ENCODE results near the gene UPF1.
"Not testable (repeated sequence)": the region's sequence is repeated elsewhere in the genome, so short reads cannot be mapped to it uniquely, and the experiment has no call there.

Gene UPF1

GRCh38 chr19:18901491-18901890 lies 69.7 kb downstream of the UPF1 start:
- no peak for DNase-seq

DNA sequence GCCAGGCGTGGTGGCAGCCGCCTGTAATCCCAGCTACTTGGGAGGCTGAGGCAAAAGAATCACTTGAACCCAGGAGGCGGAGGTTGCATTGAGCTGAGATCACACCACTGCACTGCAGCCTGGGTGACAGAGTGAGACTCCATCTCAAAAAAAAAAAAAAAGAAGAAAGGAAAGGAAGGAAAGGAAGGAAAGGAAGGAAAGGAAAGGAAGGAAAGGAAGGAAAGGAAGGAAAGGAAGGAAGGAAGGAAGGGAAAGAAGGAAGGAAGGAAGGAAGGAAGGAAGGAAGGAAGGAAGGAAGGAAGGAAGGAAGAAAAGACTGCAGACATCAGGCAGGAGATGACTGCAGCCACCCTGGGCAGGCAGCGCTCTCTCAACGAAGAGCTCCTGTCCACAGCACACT lies 70.8 kb downstream of the UPF1 start:
- DNase-seq: not testable (repeated sequence)

GRCh38 chr19:18903156-18904037 lies 71.6 kb downstream of the UPF1 start:
- no peak for DNase-seq

DNA sequence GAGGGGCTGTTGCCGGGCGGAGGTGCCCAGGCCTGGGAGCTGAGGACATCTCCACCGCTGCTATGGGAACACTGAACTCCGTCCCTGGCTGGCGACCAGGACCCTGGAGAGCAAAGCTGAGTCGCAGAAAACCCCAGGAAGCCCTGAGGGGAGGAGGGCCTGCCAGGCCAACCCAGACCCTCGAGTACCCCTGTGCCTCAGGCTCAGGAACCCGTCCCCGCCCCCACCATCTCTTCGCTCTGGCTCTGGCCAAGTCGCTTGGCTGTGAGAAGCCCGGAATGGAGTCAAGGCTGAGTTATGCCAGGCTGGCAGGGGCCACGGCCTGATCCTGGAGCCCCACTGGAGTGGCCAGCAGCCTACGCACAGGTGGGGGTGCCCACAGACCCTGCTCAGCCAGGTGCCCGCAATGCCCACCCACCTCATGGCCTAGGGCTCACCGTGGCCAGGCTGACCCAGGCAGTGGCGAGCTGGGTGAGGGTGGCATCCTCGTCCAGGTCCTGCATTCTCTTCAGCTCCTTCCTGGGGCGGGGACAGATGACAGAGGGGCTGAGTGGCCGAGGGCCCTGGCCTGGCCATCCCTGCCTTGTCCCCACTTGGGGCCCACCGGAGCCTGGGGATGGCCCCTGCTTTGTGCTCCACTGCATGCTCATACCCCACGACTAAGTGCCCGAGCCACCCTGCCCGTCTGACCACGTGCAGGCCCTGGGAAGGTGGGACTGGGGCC lies 72.7 kb downstream of the UPF1 start:
- no peak for DNase-seq

DNA sequence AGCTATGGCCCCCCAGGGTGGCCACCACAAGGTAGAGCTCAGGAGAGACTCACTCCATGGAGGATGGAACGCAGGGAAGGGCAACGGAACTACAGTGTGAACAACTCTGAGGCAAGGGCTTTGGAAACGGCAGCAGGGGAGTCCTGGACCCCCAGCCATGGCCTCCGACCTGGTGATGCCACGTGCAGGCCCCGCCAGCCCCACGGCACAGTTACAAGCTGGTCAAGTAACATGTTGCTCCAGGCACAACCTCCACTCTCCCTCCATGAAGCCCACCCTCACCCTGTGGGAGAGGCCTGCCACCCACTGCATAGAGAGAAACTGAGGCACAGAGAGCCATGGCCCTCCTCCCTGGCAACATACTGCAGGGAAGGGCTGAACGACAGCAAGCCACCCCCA lies 73.3 kb downstream of the UPF1 start:
- no peak for DNase-seq

DNA sequence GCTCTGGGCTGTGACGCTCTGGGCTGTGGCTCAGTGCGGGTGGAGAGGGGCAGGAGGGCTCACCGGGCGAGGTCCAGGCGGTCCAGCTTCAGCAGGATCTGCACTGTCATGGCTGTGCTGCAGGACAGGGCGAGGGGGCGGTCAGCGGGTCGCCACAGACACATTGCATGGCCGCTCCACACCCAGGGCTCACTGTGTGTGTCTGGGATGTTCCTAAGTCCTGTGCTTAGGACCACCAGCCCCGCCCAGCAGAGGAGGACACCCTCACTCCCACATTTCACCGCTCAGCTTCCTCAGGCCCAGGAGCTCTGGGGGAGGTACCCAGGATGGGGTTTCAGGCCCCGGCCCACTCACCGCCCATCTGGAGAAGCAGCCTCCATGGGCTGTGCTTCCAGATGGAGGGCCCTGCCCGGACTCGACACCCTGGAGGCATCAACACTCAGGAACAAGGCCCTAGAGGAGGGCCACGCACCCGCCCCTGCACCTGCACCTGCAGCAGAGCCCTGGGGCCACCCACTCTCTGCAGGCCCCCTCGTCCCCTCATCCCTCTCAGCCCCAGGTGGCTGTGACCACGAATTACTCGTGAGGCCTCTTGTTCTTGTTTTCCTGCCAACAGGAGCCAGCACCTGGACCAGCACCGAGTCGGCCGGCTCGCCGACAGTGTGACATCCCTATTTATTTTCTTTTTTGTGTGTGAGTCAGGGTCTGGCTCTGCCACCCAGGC lies 73.9 kb downstream of the UPF1 start:
- no peak for DNase-seq

- no peak for DNase-seq
Observed at GRCh38 chr19:18906605-18907519, 75.1 kb downstream of the UPF1 start.

DNA sequence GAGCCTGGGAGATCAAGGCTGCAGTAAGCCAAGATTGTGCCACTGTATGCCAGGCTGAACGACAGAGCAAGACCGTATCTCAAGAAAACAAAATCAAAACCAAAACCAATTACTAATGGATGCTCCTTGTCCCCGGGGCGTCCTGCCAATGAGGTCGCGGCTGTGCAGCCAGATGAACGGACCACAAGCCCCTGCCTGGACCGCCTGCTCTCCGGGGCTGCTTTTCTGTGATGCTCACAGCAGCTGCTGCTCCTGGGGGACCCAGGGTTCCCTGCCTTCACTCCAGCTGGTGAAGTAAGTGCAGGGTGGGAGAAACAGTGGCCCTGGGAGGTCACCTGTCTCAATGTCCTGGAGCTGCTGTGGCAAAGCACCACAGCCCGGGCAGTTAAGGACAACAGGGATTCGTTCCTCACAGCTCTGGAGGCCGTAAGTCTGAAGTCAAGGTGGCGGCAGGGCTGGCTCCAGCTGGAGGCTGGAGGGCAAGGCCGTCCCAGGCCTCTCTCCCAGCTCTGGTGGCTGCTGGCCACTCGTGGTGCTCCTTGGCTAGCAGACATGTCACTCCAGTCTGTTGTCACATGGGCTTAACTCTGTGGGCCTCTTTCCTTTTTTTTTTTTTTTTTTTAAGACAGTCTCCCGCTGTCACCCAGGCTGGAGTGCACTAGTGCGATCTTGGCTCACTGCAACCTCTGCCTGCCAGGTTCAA lies 77.3 kb downstream of the UPF1 start:
- no peak for DNase-seq

GRCh38 chr19:18910010-18910409 lies 78.3 kb downstream of the UPF1 start:
- DNase-seq: no peak

GRCh38 chr19:18910801-18911436 lies 79.2 kb downstream of the UPF1 start:
- DNase-seq: no peak

DNA sequence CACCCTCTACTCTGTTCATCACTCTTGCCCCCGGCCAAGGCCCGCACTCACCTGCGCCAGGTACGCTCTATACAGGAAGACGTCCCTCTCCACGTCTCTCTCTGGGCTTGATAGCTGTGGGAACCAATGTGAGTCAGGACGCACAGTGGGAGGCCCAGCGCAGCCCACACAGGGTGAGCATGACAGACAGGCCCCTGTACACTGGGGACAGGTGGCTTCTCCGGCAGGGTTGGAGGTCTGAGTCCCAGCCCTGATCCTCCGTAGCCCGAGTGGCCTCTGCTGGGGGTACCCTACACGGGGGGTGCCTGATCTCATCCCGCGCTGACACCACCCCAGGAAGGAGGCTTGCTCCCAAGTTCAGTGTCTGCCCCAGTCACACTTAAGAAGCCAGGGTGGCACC lies 81.2 kb downstream of the UPF1 start:
- DNase-seq: no peak

- DNase-seq: no peak
Observed at GRCh38 chr19:18913466-18913865, 81.7 kb downstream of the UPF1 start.

GRCh38 chr19:18915639-18916038 lies 83.9 kb downstream of the UPF1 start:
- DNase-seq: peak; percentile 33

GRCh38 chr19:18917593-18917992 lies 85.8 kb downstream of the UPF1 start:
- DNase-seq: not testable (repeated sequence)
